Osteoblast (primary cell): Measurements from ENCODE around the gene PYCR2. TPM values are rescaled to one million over a fixed set of nuclear protein-coding genes. Genes with fewer than 3 reads are reported as not detected.

Source experiments
- DNase-seq: peaks from one replicate; pipeline ENCODE4 v3.0.0; 2011; ENCODE audit warnings: low spot score, mixed read lengths; ENCODE audit not compliant: insufficient read length; ENCODE audit errors: missing footprints
- H2AFZ ChIP-seq: 2 replicates; pipeline ENCODE4 v1.6.0; 2011; ENCODE audit warnings: mild to moderate bottlenecking, low read length
- H3K27ac ChIP-seq: 2 replicates; pipeline ENCODE4 v1.5.1; 2011; ENCODE audit warnings: mild to moderate bottlenecking, low read depth, low read length, moderate library complexity
- H3K27me3 ChIP-seq: 2 replicates; pipeline ENCODE4 v1.6.0; 2012; ENCODE audit warnings: mild to moderate bottlenecking, control low read depth, inconsistent platforms, low read length, moderate library complexity; ENCODE audit not compliant: insufficient read depth
- H3K36me3 ChIP-seq: 2 replicates; pipeline ENCODE4 v1.5.1; 2011; ENCODE audit warnings: mild to moderate bottlenecking, low read length, control low read depth, moderate library complexity; ENCODE audit not compliant: insufficient read depth
- H3K4me1 ChIP-seq: 2 replicates; pipeline ENCODE4 v1.5.1; 2011; ENCODE audit warnings: mild to moderate bottlenecking, low read length, control low read depth, moderate library complexity; ENCODE audit not compliant: insufficient read depth
- H3K4me2 ChIP-seq: 2 replicates; pipeline ENCODE4 v1.6.0; 2011; ENCODE audit warnings: mild to moderate bottlenecking, low read length; ENCODE audit not compliant: insufficient read depth
- H3K4me3 ChIP-seq: fragments of 200-600 bp; sonication (generic); 3 replicates; pipeline ENCODE4 v1.5.1; 2012; ENCODE audit warnings: mild to moderate bottlenecking, low read length, inconsistent platforms; ENCODE audit not compliant: insufficient read depth
- H3K79me2 ChIP-seq: 2 replicates; pipeline ENCODE4 v1.6.0; 2012; ENCODE audit warnings: mild to moderate bottlenecking, low read length, control low read depth, inconsistent platforms; ENCODE audit not compliant: insufficient read depth
- H3K9me3 ChIP-seq: 2 replicates; pipeline ENCODE4 v1.5.1; 2011; ENCODE audit warnings: low read depth, low read length, control low read depth
- H4K20me1 ChIP-seq: 2 replicates; pipeline ENCODE4 v1.6.0; 2012; ENCODE audit warnings: mild to moderate bottlenecking, low read length, control low read depth; ENCODE audit not compliant: insufficient read depth
- CTCF ChIP-seq: IDR thresholded peaks from 2 replicates; pipeline ENCODE4 v1.5.1; 2011; ENCODE audit warnings: mild to moderate bottlenecking, low read depth, low read length, moderate library complexity; ENCODE audit errors: extremely low read depth
- total RNA-seq: library from RNA; depleted of rRNA; stranded (reverse); fragments of >200 nt; gene quantifications from 2 replicates; pipeline ENCODE4 v1.2.3, GENCODE V29; 2012

Gene PYCR2
- total RNA-seq, 1 donor, result 29.0 TPM

- Histone ChIP-seq H2AFZ (no peak overlapping the region), H3K4me1 (peaks cover 5% of the 10 kb centered on the region), H3K9me3 (no peaks in the 10 kb centered on the region), H3K79me2 (peaks cover 10% of the 10 kb centered on the region), H3K27me3 (no peaks in the 10 kb centered on the region), H3K27ac (no peak overlapping the region), H3K4me3 (no peak overlapping the region), H3K36me3 (peaks cover 21% of the 10 kb centered on the region), H3K4me2 (no peak overlapping the region), H4K20me1 (peaks cover 12% of the 10 kb centered on the region)
- DNase-seq, result no peak
- TF ChIP-seq CTCF, result no peak
Observed at GRCh38 chr1:225917101-225917500, 6.9 kb downstream of the PYCR2 start.

- TF ChIP-seq CTCF, result no peak
- no peak overlapping the region for H3K27ac ChIP-seq
- H3K4me3 ChIP-seq, result no peak overlapping the region
- peaks cover 2% of the 10 kb centered on the region for H4K20me1 ChIP-seq
- H3K4me2 ChIP-seq, result no peak overlapping the region
- H2AFZ ChIP-seq, result no peak overlapping the region
- H3K27me3 ChIP-seq, result no peaks in the 10 kb centered on the region
- H3K36me3 ChIP-seq, result peaks cover 17% of the 10 kb centered on the region
- H3K4me1 ChIP-seq, result peaks cover 9% of the 10 kb centered on the region
- DNase-seq, result no peak
- no peaks in the 10 kb centered on the region for H3K9me3 ChIP-seq
- H3K79me2 ChIP-seq, result no peaks in the 10 kb centered on the region
Observed at GRCh38 chr1:225915538-225915991, 8.5 kb downstream of the PYCR2 start.

- H2AFZ ChIP-seq, result no peak overlapping the region
- H3K27ac ChIP-seq, result no peak overlapping the region
- H3K36me3 ChIP-seq, result peaks cover 17% of the 10 kb centered on the region
- H3K27me3 ChIP-seq, result no peaks in the 10 kb centered on the region
- no peak overlapping the region for H3K4me2 ChIP-seq
- no peak for TF ChIP-seq CTCF
- H3K4me3 ChIP-seq, result no peak overlapping the region
- H3K79me2 ChIP-seq, result no peaks in the 10 kb centered on the region
- H3K4me1 ChIP-seq, result peaks cover 9% of the 10 kb centered on the region
- no peaks in the 10 kb centered on the region for H3K9me3 ChIP-seq
- DNase-seq, result no peak
- peaks cover 2% of the 10 kb centered on the region for H4K20me1 ChIP-seq
Observed at GRCh38 chr1:225914947-225915346, 9.1 kb downstream of the PYCR2 start.

GRCh38 chr1:225914391-225914790, 9.7 kb downstream of the PYCR2 start:
- no peak for DNase-seq
- peaks cover 4% of the 10 kb centered on the region for H3K4me1 ChIP-seq
- H3K4me3 ChIP-seq, result no peak overlapping the region
- no peak overlapping the region for H3K27ac ChIP-seq
- H3K36me3 ChIP-seq, result peaks cover 17% of the 10 kb centered on the region
- no peaks in the 10 kb centered on the region for H3K9me3 ChIP-seq
- no peak overlapping the region for H3K4me2 ChIP-seq
- H4K20me1 ChIP-seq, result peaks cover 2% of the 10 kb centered on the region
- TF ChIP-seq CTCF, result no peak
- no peak overlapping the region for H2AFZ ChIP-seq
- no peaks in the 10 kb centered on the region for H3K79me2 ChIP-seq
- no peaks in the 10 kb centered on the region for H3K27me3 ChIP-seq
